DOHH2 (cell line): Measurements from ENCODE around the gene NSD2.

Experiments
- H3F3A ChIP-seq: fragments of 200-600 bp; sonication (generic), shearing (Covaris generic); 2 replicates; pipeline ENCODE4 v1.6.0; 2016; ENCODE audit warnings: antibody characterized with exemption, mild to moderate bottlenecking; ENCODE audit not compliant: control insufficient read depth, insufficient read depth
- H3K27ac ChIP-seq: fragments of 200-600 bp; sonication (generic); 2 replicates; pipeline ENCODE4 v1.5.1; 2014; ENCODE audit warnings: low read depth, mild to moderate bottlenecking, low read length, moderate library complexity
- H3K27me3 ChIP-seq: fragments of 200-600 bp; sonication (generic); 2 replicates; pipeline ENCODE4 v1.6.1; 2014; ENCODE audit warnings: mild to moderate bottlenecking, low read length, mixed read lengths; ENCODE audit not compliant: control insufficient read depth
- H3K36me3 ChIP-seq: fragments of 200-600 bp; sonication (generic); 2 replicates; pipeline ENCODE4 v1.6.1; 2014; ENCODE audit warnings: mild to moderate bottlenecking, low read length, moderate library complexity, mixed read lengths; ENCODE audit not compliant: control insufficient read depth
- H3K4me1 ChIP-seq: fragments of 200-600 bp; sonication (generic); 2 replicates; pipeline ENCODE4 v1.6.1; 2014; ENCODE audit warnings: mild to moderate bottlenecking, low read length, mixed read lengths; ENCODE audit not compliant: control insufficient read depth
- H3K4me2 ChIP-seq: fragments of 200-600 bp; sonication (generic); 2 replicates; pipeline ENCODE4 v1.6.0; 2014; ENCODE audit warnings: mild to moderate bottlenecking, low read length, moderate library complexity
- H3K4me3 ChIP-seq: fragments of 200-600 bp; sonication (generic); 2 replicates; pipeline ENCODE4 v1.5.1; 2014; ENCODE audit warnings: mild to moderate bottlenecking, low read length, mixed read lengths
- H3K79me2 ChIP-seq: fragments of 200-600 bp; sonication (generic); 2 replicates; pipeline ENCODE4 v1.6.1; 2014; ENCODE audit warnings: mild to moderate bottlenecking, low read length, mixed read lengths; ENCODE audit not compliant: control insufficient read depth
- H3K9me2 ChIP-seq: fragments of 200-600 bp; sonication (generic); replicated peaks from 2 replicates; pipeline ENCODE4 v1.6.1; 2014; ENCODE audit warnings: mild to moderate bottlenecking, low read length, mixed read lengths; ENCODE audit not compliant: control insufficient read depth
- H3K9me3 ChIP-seq: fragments of 200-600 bp; sonication (generic); 2 replicates; pipeline ENCODE4 v1.6.1; 2014; ENCODE audit warnings: antibody characterized with exemption, low read length, mixed read lengths; ENCODE audit not compliant: control insufficient read depth, insufficient read depth
- H4K20me1 ChIP-seq: fragments of 200-600 bp; sonication (generic); 2 replicates; pipeline ENCODE4 v1.6.0; 2014; ENCODE audit warnings: low read depth, mild to moderate bottlenecking, antibody characterized with exemption, low read length, moderate library complexity; ENCODE audit not compliant: control insufficient read depth, insufficient read depth
- EZH2phosphoT487 ChIP-seq: fragments of 200-600 bp; sonication (generic); IDR thresholded peaks from 2 replicates; pipeline ENCODE4 v1.6.1; 2017; ENCODE audit warnings: borderline replicate concordance, mild to moderate bottlenecking, antibody characterized with exemption, low read length, moderate library complexity, mixed read lengths
- TF ChIP-seq, protein P1 (sequence below): fragments of 200-600 bp; sonication (generic); IDR thresholded peaks from one replicate; pipeline ENCODE4 v1.5.1; 2014; ENCODE audit warnings: antibody characterized with exemption, mild to moderate bottlenecking, low read depth, low read length; ENCODE audit not compliant: poor library complexity, severe bottlenecking

Gene NSD2

DNA sequence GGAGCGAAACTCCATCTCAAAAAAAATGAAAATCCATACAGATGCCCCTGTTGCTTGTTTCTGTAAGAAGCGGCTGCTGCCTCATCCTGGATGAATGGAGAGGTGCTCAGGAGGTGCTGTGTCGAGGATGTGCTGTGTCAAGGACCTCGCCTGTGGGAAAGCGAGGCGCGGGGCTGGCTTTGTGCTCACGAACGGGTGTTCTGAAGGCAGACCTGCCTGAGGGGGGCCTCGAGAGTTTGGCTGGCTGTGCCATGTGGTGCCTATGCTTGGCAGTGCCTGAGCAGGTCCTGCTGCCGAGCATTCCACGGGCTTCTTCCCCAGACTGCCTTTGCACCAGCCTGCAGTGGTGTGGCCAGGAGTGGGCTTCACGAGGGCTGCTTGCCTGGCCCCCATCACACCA is 61.5 kb downstream of the NSD2 start:
- H3K4me3 ChIP-seq = no peak overlapping the region
- H4K20me1 ChIP-seq = peaks cover 5% of the 10 kb centered on the region; the same call in 1 of the 2 replicates
- H3K27ac ChIP-seq = no peak overlapping the region
- TF ChIP-seq, protein P1, sequence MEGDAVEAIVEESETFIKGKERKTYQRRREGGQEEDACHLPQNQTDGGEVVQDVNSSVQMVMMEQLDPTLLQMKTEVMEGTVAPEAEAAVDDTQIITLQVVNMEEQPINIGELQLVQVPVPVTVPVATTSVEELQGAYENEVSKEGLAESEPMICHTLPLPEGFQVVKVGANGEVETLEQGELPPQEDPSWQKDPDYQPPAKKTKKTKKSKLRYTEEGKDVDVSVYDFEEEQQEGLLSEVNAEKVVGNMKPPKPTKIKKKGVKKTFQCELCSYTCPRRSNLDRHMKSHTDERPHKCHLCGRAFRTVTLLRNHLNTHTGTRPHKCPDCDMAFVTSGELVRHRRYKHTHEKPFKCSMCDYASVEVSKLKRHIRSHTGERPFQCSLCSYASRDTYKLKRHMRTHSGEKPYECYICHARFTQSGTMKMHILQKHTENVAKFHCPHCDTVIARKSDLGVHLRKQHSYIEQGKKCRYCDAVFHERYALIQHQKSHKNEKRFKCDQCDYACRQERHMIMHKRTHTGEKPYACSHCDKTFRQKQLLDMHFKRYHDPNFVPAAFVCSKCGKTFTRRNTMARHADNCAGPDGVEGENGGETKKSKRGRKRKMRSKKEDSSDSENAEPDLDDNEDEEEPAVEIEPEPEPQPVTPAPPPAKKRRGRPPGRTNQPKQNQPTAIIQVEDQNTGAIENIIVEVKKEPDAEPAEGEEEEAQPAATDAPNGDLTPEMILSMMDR = no peak
- TF ChIP-seq EZH2phosphoT487 = no peak
- no peaks in the 10 kb centered on the region for H3F3A ChIP-seq
- H3K36me3 ChIP-seq = peaks cover 80% of the 10 kb centered on the region
- no peaks in the 10 kb centered on the region for H3K27me3 ChIP-seq
- no peaks in the 10 kb centered on the region for H3K4me1 ChIP-seq
- H3K79me2 ChIP-seq = peaks cover 29% of the 10 kb centered on the region
- no peak overlapping the region for H3K4me2 ChIP-seq
- no peaks in the 10 kb centered on the region for H3K9me2 ChIP-seq
- H3K9me3 ChIP-seq = no peaks in the 10 kb centered on the region

DNA sequence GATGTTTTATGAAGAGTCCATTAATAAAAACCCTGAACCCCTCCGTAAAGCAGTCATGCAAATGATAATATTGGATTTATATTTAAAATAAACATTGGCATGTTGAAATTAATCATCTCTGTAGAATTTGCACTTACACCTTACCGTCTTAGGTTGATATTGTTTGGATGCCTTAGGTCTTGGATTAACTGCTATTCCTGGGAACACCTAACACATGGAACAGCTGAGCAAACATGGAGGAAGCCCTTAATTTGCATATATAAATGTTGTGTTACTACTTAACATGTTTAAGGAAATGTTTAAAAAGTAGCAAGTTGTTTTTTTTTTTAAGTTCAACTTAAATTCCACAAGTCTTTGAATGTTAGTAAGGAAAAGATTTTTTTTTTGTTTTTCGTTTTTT is 62.5 kb downstream of the NSD2 start:
- Histone ChIP-seq H4K20me1 (no peaks in the 10 kb centered on the region), H3K4me1 (no peaks in the 10 kb centered on the region), H3F3A (no peaks in the 10 kb centered on the region), H3K36me3 (peaks cover 77% of the 10 kb centered on the region), H3K4me2 (no peak overlapping the region), H3K9me2 (no peaks in the 10 kb centered on the region), H3K27ac (no peak overlapping the region), H3K9me3 (no peaks in the 10 kb centered on the region), H3K4me3 (no peak overlapping the region), H3K27me3 (no peaks in the 10 kb centered on the region), H3K79me2 (peaks cover 21% of the 10 kb centered on the region)
- no peak for TF ChIP-seq EZH2phosphoT487
- TF ChIP-seq, protein P1 = no peak

DNA sequence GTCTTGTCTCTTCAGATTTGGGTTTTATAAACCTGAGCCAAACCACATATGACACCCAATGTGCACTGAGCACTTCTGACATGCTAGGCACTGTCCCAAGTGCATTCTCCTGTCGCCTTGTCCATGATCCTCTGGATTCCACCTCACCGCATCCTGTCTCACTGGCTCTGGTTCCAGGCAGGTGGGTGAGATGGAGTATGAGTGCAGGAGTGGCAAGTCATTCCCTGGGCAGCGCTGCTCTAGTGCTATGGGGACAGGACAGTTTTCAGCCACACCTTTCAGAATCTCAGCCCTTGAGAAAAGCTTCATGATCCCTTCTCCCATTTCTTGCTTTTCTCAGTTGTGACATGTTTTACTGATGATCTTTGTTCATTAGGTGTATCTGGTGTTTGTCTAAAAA is 66.4 kb downstream of the NSD2 start:
- no peaks in the 10 kb centered on the region for H3F3A ChIP-seq
- peaks cover 6% of the 10 kb centered on the region; the same call in 1 of the 2 replicates for H3K79me2 ChIP-seq
- H3K36me3 ChIP-seq = peaks cover 82% of the 10 kb centered on the region

More for the DNA sequence above, 66.4 kb downstream of the NSD2 start:
- Histone ChIP-seq H3K27ac (no peak overlapping the region), H3K9me3 (no peaks in the 10 kb centered on the region), H4K20me1 (no peaks in the 10 kb centered on the region), H3K4me3 (no peak overlapping the region), H3K4me1 (no peaks in the 10 kb centered on the region), H3K4me2 (no peak overlapping the region), H3K27me3 (no peaks in the 10 kb centered on the region), H3K9me2 (no peaks in the 10 kb centered on the region)
- no peak for TF ChIP-seq EZH2phosphoT487
- TF ChIP-seq, protein P1 = no peak
